Measurements from ENCODE around the gene MGMT. TPM values are rescaled to one million over a fixed set of nuclear protein-coding genes. Genes with fewer than 3 reads are reported as not detected.

Gene MGMT
- polyA plus RNA-seq, 1 donor, result 18.0 TPM

DNA sequence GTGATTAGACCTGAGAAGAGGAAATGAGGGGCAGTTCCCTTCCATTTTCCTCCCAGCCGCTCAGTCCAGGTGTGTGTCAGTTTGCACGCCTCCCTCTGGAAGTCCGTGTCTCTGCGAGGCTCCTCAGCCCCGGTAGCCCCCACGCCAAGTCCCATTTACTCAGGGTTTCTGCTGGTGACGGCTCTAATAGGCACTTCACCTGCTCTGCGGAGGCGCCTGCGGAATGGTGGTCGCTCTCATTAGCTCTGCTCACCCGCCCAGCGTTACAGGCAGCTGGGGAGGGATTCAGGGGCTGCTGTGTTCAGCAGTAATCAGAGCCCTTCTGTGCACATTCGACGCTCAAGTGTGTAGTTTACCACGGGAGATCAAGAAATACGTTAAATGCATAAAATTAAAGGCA lies 179.9 kb downstream of the MGMT start:
- Histone ChIP-seq H3K9me3 (ENCODE audit: control insufficient read depth, low read depth, low read length) (no peaks in the 10 kb centered on the region), H3K27me3 (ENCODE audit: control insufficient read depth, insufficient read depth, low read length) (no peaks in the 10 kb centered on the region), H3K27ac (ENCODE audit: low read length) (no peak overlapping the region), H3K4me1 (ENCODE audit: control insufficient read depth, insufficient read depth, low read length) (no peaks in the 10 kb centered on the region), H3K36me3 (ENCODE audit: control insufficient read depth, insufficient read depth, low read length) (peaks cover 3% of the 10 kb centered on the region), H3K4me3 (ENCODE audit: low read length) (no peak overlapping the region)
- DNase-seq, result no peak
- no CpG with 5 or more reads among the region's 17 CpGs for WGBS (ENCODE audit: insufficient coverage, low lambda C conversion rate)

GRCh38 chr10:129647590-129647989 lies 180.5 kb downstream of the MGMT start:
- no peak for DNase-seq
- H3K27ac ChIP-seq (ENCODE audit: low read length), result no peak overlapping the region
- H3K9me3 ChIP-seq (ENCODE audit: control insufficient read depth, low read depth, low read length), result no peaks in the 10 kb centered on the region
- H3K4me1 ChIP-seq (ENCODE audit: control insufficient read depth, insufficient read depth, low read length), result no peaks in the 10 kb centered on the region
- H3K4me3 ChIP-seq (ENCODE audit: low read length), result no peak overlapping the region
- no peaks in the 10 kb centered on the region for H3K27me3 ChIP-seq (ENCODE audit: control insufficient read depth, insufficient read depth, low read length)
- H3K36me3 ChIP-seq (ENCODE audit: control insufficient read depth, insufficient read depth, low read length), result peaks cover 3% of the 10 kb centered on the region
- 93% methylated on average over 3 of the region's 4 CpGs for WGBS (ENCODE audit: insufficient coverage, low lambda C conversion rate)

DNA sequence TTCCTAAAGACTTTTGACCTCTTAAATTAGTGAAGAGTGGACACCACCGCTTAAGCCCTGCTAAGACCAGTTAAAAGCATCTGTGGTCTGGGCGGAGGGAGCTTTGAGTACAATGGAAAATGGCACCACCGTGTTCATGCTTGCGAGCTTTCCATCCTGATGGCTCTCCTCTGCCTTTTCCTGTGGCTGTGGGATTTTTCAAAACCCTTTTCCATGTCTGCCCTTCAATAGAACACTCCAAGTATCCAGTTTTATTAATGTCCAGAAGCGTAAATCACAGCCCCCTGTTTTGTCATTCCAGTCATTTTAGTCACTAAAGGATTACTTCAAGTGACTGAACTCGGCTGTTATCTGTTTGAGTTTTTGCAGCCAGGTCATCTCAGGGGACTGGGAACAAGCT lies 181.8 kb downstream of the MGMT start:
- H3K4me3 ChIP-seq (ENCODE audit: low read length), result no peak overlapping the region
- H3K27me3 ChIP-seq (ENCODE audit: control insufficient read depth, insufficient read depth, low read length), result no peaks in the 10 kb centered on the region
- H3K36me3 ChIP-seq (ENCODE audit: control insufficient read depth, insufficient read depth, low read length), result peaks cover 3% of the 10 kb centered on the region
- H3K27ac ChIP-seq (ENCODE audit: low read length), result no peak overlapping the region
- WGBS (ENCODE audit: insufficient coverage, low lambda C conversion rate), result 95% methylated on average over 3 of the region's 6 CpGs
- H3K9me3 ChIP-seq (ENCODE audit: control insufficient read depth, low read depth, low read length), result no peaks in the 10 kb centered on the region
- DNase-seq, result no peak
- H3K4me1 ChIP-seq (ENCODE audit: control insufficient read depth, insufficient read depth, low read length), result no peaks in the 10 kb centered on the region

GRCh38 chr10:129652021-129652420 lies 185.0 kb downstream of the MGMT start:
- no CpG with 5 or more reads among the region's 15 CpGs for WGBS (ENCODE audit: insufficient coverage, low lambda C conversion rate)
- DNase-seq, result no peak
- no peak overlapping the region for H3K4me3 ChIP-seq (ENCODE audit: low read length)
- H3K27ac ChIP-seq (ENCODE audit: low read length), result no peak overlapping the region
- H3K4me1 ChIP-seq (ENCODE audit: control insufficient read depth, insufficient read depth, low read length), result no peaks in the 10 kb centered on the region
- peaks cover 3% of the 10 kb centered on the region for H3K9me3 ChIP-seq (ENCODE audit: control insufficient read depth, low read depth, low read length)
- no peaks in the 10 kb centered on the region for H3K27me3 ChIP-seq (ENCODE audit: control insufficient read depth, insufficient read depth, low read length)
- H3K36me3 ChIP-seq (ENCODE audit: control insufficient read depth, insufficient read depth, low read length), result no peaks in the 10 kb centered on the region

DNA sequence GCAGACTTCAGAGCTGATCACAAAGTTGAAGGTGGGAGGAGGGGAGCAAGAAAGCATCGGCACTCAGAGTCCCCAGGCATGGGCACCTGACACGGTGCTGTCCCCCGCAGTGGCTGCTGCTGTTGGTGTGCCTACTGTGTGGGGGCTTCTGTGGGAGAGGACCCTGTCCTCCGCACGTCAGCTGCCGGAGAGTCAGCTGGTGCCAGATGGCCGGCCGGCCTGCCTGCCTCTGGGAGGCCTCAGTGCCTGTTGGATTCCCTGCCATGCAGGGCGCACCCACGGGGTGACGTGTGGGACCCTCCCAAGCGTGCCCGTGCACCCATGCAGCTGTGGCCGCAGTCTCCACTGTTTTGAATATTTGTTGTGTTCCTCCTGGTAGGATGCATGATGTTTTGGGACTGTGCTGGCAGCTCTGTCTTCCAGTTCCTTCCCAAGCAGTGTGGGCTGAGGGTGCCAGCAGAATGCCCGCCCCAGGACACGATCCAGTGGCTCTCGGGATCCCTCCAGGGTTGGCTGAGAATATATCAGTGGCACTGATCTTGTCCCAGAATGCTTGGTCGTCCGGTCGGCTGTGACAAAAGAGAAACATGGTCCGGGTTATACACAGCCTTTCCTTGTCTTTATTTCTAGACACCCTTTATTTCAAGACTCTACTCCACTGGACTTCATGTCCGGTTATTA lies 185.6 kb downstream of the MGMT start:
- no peak for DNase-seq
- H3K36me3 ChIP-seq (ENCODE audit: control insufficient read depth, insufficient read depth, low read length), result no peaks in the 10 kb centered on the region
- H3K4me1 ChIP-seq (ENCODE audit: control insufficient read depth, insufficient read depth, low read length), result no peaks in the 10 kb centered on the region
- peaks cover 3% of the 10 kb centered on the region for H3K9me3 ChIP-seq (ENCODE audit: control insufficient read depth, low read depth, low read length)
- H3K4me3 ChIP-seq (ENCODE audit: low read length), result no peak overlapping the region
- no peaks in the 10 kb centered on the region for H3K27me3 ChIP-seq (ENCODE audit: control insufficient read depth, insufficient read depth, low read length)
- H3K27ac ChIP-seq (ENCODE audit: low read length), result no peak overlapping the region
- no CpG with 5 or more reads among the region's 22 CpGs for WGBS (ENCODE audit: insufficient coverage, low lambda C conversion rate)

GRCh38 chr10:129653428-129653827 lies 186.4 kb downstream of the MGMT start:
- Histone ChIP-seq H3K27me3 (ENCODE audit: control insufficient read depth, insufficient read depth, low read length) (no peaks in the 10 kb centered on the region), H3K4me1 (ENCODE audit: control insufficient read depth, insufficient read depth, low read length) (no peaks in the 10 kb centered on the region), H3K27ac (ENCODE audit: low read length) (no peak overlapping the region), H3K4me3 (ENCODE audit: low read length) (no peak overlapping the region), H3K9me3 (ENCODE audit: control insufficient read depth, low read depth, low read length) (peaks cover 3% of the 10 kb centered on the region), H3K36me3 (ENCODE audit: control insufficient read depth, insufficient read depth, low read length) (no peaks in the 10 kb centered on the region)
- WGBS (ENCODE audit: insufficient coverage, low lambda C conversion rate), result no CpG with 5 or more reads among the region's 8 CpGs
- no peak for DNase-seq

DNA sequence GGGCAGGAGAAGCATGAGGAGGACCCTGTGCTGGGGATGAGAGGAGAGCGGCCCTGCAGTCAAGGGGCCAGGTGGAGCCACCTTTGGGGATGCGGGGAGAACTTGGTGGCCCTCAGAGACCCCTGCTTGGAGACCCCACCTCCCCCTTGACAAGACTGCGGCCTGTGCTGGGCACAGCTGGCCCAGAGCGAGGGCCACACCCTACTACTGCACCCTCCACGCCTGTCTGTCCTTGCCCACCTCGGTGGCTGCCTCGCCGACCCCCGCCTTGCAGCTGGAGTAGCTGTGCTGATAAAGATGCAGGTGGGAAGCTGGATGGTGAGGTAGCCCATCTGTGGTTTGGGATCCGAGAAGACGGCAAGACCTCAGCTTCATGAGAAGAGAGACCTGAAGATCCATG lies 186.8 kb downstream of the MGMT start:
- no peak for DNase-seq
- Histone ChIP-seq H3K9me3 (ENCODE audit: control insufficient read depth, low read depth, low read length) (peaks cover 3% of the 10 kb centered on the region), H3K27me3 (ENCODE audit: control insufficient read depth, insufficient read depth, low read length) (no peaks in the 10 kb centered on the region), H3K27ac (ENCODE audit: low read length) (no peak overlapping the region), H3K36me3 (ENCODE audit: control insufficient read depth, insufficient read depth, low read length) (no peaks in the 10 kb centered on the region), H3K4me1 (ENCODE audit: control insufficient read depth, insufficient read depth, low read length) (no peaks in the 10 kb centered on the region), H3K4me3 (ENCODE audit: low read length) (no peak overlapping the region)
- WGBS (ENCODE audit: insufficient coverage, low lambda C conversion rate), result no CpG with 5 or more reads among the region's 11 CpGs

DNA sequence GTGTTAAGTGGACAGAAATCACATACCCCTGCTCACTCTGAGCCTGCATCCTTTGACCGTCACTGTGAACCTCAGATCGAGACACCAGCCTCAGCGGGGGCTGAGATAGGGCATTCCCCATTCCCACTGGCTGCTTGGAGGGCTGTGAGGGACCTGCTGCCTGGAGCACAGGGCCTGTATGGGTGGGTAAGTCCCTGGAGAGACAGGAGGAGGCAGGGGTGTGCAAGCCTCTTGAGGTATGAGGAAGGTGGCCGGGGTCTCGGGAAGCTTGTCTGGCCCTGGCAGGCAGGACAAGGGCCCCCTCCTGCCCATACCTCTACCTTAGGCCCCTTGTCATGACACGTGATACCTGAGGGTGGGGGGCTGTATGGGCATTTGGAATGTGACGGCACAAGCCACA lies 187.4 kb downstream of the MGMT start:
- no CpG with 5 or more reads among the region's 7 CpGs for WGBS (ENCODE audit: insufficient coverage, low lambda C conversion rate)

GRCh38 chr10:129655007-129655678 lies 188.1 kb downstream of the MGMT start:
- Histone ChIP-seq H3K4me3 (ENCODE audit: low read length) (no peak overlapping the region), H3K36me3 (ENCODE audit: control insufficient read depth, insufficient read depth, low read length) (no peaks in the 10 kb centered on the region), H3K27me3 (ENCODE audit: control insufficient read depth, insufficient read depth, low read length) (no peaks in the 10 kb centered on the region), H3K4me1 (ENCODE audit: control insufficient read depth, insufficient read depth, low read length) (no peaks in the 10 kb centered on the region), H3K27ac (ENCODE audit: low read length) (no peak overlapping the region), H3K9me3 (ENCODE audit: control insufficient read depth, low read depth, low read length) (peaks cover 3% of the 10 kb centered on the region)
- no CpG with 5 or more reads among the region's 22 CpGs for WGBS (ENCODE audit: insufficient coverage, low lambda C conversion rate)
- DNase-seq, result no peak

More for the DNA sequence above, 187.4 kb downstream of the MGMT start:
- Histone ChIP-seq H3K27ac (ENCODE audit: low read length) (no peak overlapping the region), H3K4me1 (ENCODE audit: control insufficient read depth, insufficient read depth, low read length) (no peaks in the 10 kb centered on the region), H3K9me3 (ENCODE audit: control insufficient read depth, low read depth, low read length) (peaks cover 3% of the 10 kb centered on the region), H3K36me3 (ENCODE audit: control insufficient read depth, insufficient read depth, low read length) (no peaks in the 10 kb centered on the region), H3K27me3 (ENCODE audit: control insufficient read depth, insufficient read depth, low read length) (no peaks in the 10 kb centered on the region), H3K4me3 (ENCODE audit: low read length) (no peak overlapping the region)
- no peak for DNase-seq

DNA sequence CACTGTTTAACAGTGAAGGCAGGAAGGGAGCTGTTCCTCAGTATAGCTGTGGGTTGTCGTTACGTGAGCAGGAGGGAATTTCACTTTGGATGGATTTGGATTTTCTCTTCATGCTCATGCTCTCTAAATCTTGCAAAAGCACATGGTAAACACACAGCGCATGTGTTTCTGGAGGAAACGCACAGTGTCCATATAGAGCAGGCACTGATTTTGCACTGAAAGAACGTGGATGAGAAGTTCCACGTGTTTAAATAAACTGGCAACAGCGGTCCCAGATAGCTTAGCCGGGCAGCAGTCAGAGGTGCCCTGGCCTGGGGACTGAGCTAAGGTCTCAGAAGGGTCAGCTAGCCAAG lies 188.6 kb downstream of the MGMT start:
- Histone ChIP-seq H3K27ac (ENCODE audit: low read length) (no peak overlapping the region), H3K36me3 (ENCODE audit: control insufficient read depth, insufficient read depth, low read length) (no peaks in the 10 kb centered on the region), H3K4me3 (ENCODE audit: low read length) (no peak overlapping the region), H3K27me3 (ENCODE audit: control insufficient read depth, insufficient read depth, low read length) (no peaks in the 10 kb centered on the region), H3K9me3 (ENCODE audit: control insufficient read depth, low read depth, low read length) (peaks cover 3% of the 10 kb centered on the region), H3K4me1 (ENCODE audit: control insufficient read depth, insufficient read depth, low read length) (no peaks in the 10 kb centered on the region)
- no peak for DNase-seq
- no CpG with 5 or more reads among the region's 8 CpGs for WGBS (ENCODE audit: insufficient coverage, low lambda C conversion rate)

DNA sequence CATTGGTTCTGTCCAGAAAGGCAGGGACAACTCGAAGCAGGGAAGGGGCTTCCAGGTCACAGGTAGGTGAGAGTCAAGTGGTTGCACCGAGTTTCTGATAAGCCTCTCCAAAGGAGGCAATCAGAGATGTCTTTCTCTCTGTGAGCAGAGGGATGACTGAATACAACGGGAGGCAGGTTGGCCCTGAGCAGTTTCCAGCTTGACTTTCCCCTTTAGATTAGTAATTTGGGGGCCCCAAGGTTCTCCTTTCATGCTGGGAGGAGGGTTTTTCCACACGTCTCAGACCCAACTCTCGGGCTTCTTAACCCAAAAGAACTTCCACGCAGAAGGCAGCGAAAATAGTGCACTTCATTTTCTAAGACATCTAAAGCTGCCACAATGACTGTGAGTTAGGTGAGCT lies 189.6 kb downstream of the MGMT start:
- H3K36me3 ChIP-seq (ENCODE audit: control insufficient read depth, insufficient read depth, low read length), result no peaks in the 10 kb centered on the region
- no peaks in the 10 kb centered on the region for H3K4me1 ChIP-seq (ENCODE audit: control insufficient read depth, insufficient read depth, low read length)
- no peaks in the 10 kb centered on the region for H3K27me3 ChIP-seq (ENCODE audit: control insufficient read depth, insufficient read depth, low read length)
- no peak overlapping the region for H3K27ac ChIP-seq (ENCODE audit: low read length)
- DNase-seq, result no peak
- H3K4me3 ChIP-seq (ENCODE audit: low read length), result no peak overlapping the region
- no CpG with 5 or more reads among the region's 7 CpGs for WGBS (ENCODE audit: insufficient coverage, low lambda C conversion rate)
- H3K9me3 ChIP-seq (ENCODE audit: control insufficient read depth, low read depth, low read length), result peaks cover 3% of the 10 kb centered on the region
